Transverse colon (tissue), 3 donors: ENCODE data around the gene CDCP2.
"Not testable (repeated sequence)": the region's sequence is repeated elsewhere in the genome, so short reads cannot be mapped to it uniquely, and the experiment has no call there.

ENCODE experiments used
- EP300 ChIP-seq: sonication (generic); formaldehyde crosslinking; IDR thresholded peaks from one replicate; pipeline ENCODE4 v1.6.1; 2017; ENCODE audit warnings: antibody characterized with exemption, low read depth
- POLR2A ChIP-seq: fragments of 450-650 bp; IDR thresholded peaks from one replicate; pipeline ENCODE4 v1.6.1; 2016; ENCODE audit warnings: antibody characterized with exemption, mild to moderate bottlenecking, moderate library complexity
- TF ChIP-seq, protein P1 (sequence below), 5 experiments: fragments of 200-600 bp in 3 of 5; fragments of 450-650 bp in 2 of 5; sonication (generic) in 3 of 5; IDR thresholded peaks; 1 replicate in 2 of 5; 2 replicates in 3 of 5; pipeline ENCODE4 v1.5.1; 2016 to 2017; ENCODE audit warnings: antibody characterized with exemption in 5 of 5, inconsistent platforms in 3 of 5, mild to moderate bottlenecking in 2 of 5, moderate library complexity in 1 of 5

GRCh38 chr1:54104613-54105012, 48.2 kb downstream of the CDCP2 start:
- TF ChIP-seq EP300, POLR2A: not testable (repeated sequence)
- TF ChIP-seq, protein P1, sequence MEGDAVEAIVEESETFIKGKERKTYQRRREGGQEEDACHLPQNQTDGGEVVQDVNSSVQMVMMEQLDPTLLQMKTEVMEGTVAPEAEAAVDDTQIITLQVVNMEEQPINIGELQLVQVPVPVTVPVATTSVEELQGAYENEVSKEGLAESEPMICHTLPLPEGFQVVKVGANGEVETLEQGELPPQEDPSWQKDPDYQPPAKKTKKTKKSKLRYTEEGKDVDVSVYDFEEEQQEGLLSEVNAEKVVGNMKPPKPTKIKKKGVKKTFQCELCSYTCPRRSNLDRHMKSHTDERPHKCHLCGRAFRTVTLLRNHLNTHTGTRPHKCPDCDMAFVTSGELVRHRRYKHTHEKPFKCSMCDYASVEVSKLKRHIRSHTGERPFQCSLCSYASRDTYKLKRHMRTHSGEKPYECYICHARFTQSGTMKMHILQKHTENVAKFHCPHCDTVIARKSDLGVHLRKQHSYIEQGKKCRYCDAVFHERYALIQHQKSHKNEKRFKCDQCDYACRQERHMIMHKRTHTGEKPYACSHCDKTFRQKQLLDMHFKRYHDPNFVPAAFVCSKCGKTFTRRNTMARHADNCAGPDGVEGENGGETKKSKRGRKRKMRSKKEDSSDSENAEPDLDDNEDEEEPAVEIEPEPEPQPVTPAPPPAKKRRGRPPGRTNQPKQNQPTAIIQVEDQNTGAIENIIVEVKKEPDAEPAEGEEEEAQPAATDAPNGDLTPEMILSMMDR (IDR thresholded peaks at IDR 0.05), result not testable (repeated sequence)
